IMR-90 (cell line): ENCODE results near the gene LEF1. TPM values are rescaled to one million over a fixed set of nuclear protein-coding genes. Genes with fewer than 3 reads are reported as not detected.

Experiments used
- ATAC-seq: fragments of 200-7000 bp; cut with Tn5 transposase; 2 replicates; pipeline ENCODE4 v1.9.1; 2020; ENCODE audit warnings: low read depth, mild to moderate bottlenecking, moderate library complexity
- BruUV-seq: library from RNA; stranded (reverse); fragments of 400-500 nt; replicated peaks from 2 replicates; lab custom pipeline; 2021; lab: Mats Ljungman, UMichigan
- CTCF ChIA-PET: fragments of 300-600 bp; formaldehyde crosslinking; extraction: SDS; loops from one replicate; lab custom pipeline; 2021; ENCODE audit warnings: antibody characterized with exemption; lab: Yijun Ruan, JAX
- POLR2A ChIA-PET: fragments of 300-600 bp; sonication (Branson Sonifier 250); formaldehyde crosslinking; loops from one replicate; lab custom pipeline; 2022; ENCODE audit warnings: antibody characterized with exemption; ENCODE audit not compliant: unreplicated experiment; lab: Charles Lee
- DNase-seq: peaks from one replicate; pipeline ENCODE4 v3.0.0; 2013
- H2AFZ ChIP-seq: replicated peaks from 2 replicates; pipeline ENCODE3; 2013; ENCODE audit warnings: low read length, mild to moderate bottlenecking; ENCODE audit not compliant: poor library complexity
- H2AK5ac ChIP-seq: 2 replicates; pipeline ENCODE4 v1.6.1; 2013; ENCODE audit warnings: low read depth, low read length, inconsistent platforms
- H2AK9ac ChIP-seq: replicated peaks from 2 replicates; pipeline ENCODE3; 2013; ENCODE audit warnings: mild to moderate bottlenecking, low read depth, low read length, moderate library complexity; ENCODE audit not compliant: poor library complexity
- H2BK120ac ChIP-seq: 2 replicates; pipeline ENCODE4 v1.6.1; 2013; ENCODE audit warnings: low read depth, low read length, inconsistent platforms
- H2BK15ac ChIP-seq: 3 replicates; pipeline ENCODE4 v1.6.1; 2013; ENCODE audit warnings: low read depth, low read length, inconsistent platforms
- H2BK20ac ChIP-seq: 2 replicates; pipeline ENCODE4 v1.6.1; 2013; ENCODE audit warnings: low read depth, mild to moderate bottlenecking, inconsistent platforms, low read length, moderate library complexity
- H2BK5ac ChIP-seq: 2 replicates; pipeline ENCODE4 v1.6.1; 2013; ENCODE audit warnings: mild to moderate bottlenecking, low read depth, low read length, inconsistent platforms; ENCODE audit not compliant: poor library complexity, severe bottlenecking
- H3K14ac ChIP-seq: replicated peaks from 2 replicates; pipeline ENCODE4 v1.6.1; 2013; ENCODE audit warnings: low read depth, low read length, inconsistent platforms
- H3K18ac ChIP-seq: 2 replicates; pipeline ENCODE4 v1.6.1; 2013; ENCODE audit warnings: low read depth, low read length, control low read depth
- H3K23ac ChIP-seq: 2 replicates; pipeline ENCODE4 v1.6.1; 2013; ENCODE audit warnings: low read depth, low read length, inconsistent platforms
- H3K27ac ChIP-seq: 2 replicates; pipeline ENCODE4 v1.5.1; 2013; ENCODE audit warnings: mild to moderate bottlenecking, control low read depth, low read length; ENCODE audit not compliant: insufficient read depth
- H3K27me3 ChIP-seq: 2 replicates; pipeline ENCODE4 v1.6.1; 2013; ENCODE audit warnings: low read length; ENCODE audit not compliant: control insufficient read depth, insufficient read depth
- H3K36me3 ChIP-seq: 2 replicates; pipeline ENCODE4 v1.6.1; 2013; ENCODE audit warnings: low read length, mixed read lengths; ENCODE audit not compliant: control insufficient read depth, insufficient read depth
- H3K4ac ChIP-seq: 2 replicates; pipeline ENCODE4 v1.6.1; 2013; ENCODE audit warnings: low read depth, low read length, inconsistent platforms
- H3K4me1 ChIP-seq: 2 replicates; pipeline ENCODE4 v1.6.1; 2013; ENCODE audit warnings: low read length, mixed read lengths; ENCODE audit not compliant: control insufficient read depth, insufficient read depth
- H3K4me2 ChIP-seq: 2 replicates; pipeline ENCODE4 v1.6.1; 2013; ENCODE audit warnings: low read depth, mild to moderate bottlenecking, control low read depth, low read length, moderate library complexity
- H3K4me3 ChIP-seq: 2 replicates; pipeline ENCODE4 v1.5.1; 2013; ENCODE audit warnings: low read depth, mild to moderate bottlenecking, control low read depth, low read length, moderate library complexity; ENCODE audit not compliant: insufficient read depth
- H3K56ac ChIP-seq: 2 replicates; pipeline ENCODE4 v1.6.1; 2013; ENCODE audit warnings: low read length, inconsistent platforms; ENCODE audit not compliant: insufficient read depth; ENCODE audit errors: extremely low read depth
- H3K79me1 ChIP-seq, 2 experiments: 2 replicates each; pipeline ENCODE4 v1.6.1; 2013; ENCODE audit warnings: low read length in 2 of 2, inconsistent platforms in 1 of 2, low read depth in 1 of 2
- H3K9ac ChIP-seq: 2 replicates; pipeline ENCODE4 v1.6.1; 2013; ENCODE audit warnings: low read depth, low read length, control low read depth
- H3K9me1 ChIP-seq: 2 replicates; pipeline ENCODE4 v1.6.1; 2013; ENCODE audit warnings: low read length, inconsistent platforms; ENCODE audit not compliant: insufficient read depth
- H3K9me3 ChIP-seq: 2 replicates; pipeline ENCODE4 v1.6.1; 2013; ENCODE audit warnings: low read length; ENCODE audit not compliant: control insufficient read depth, insufficient read depth
- H4K20me1 ChIP-seq: 2 replicates; pipeline ENCODE4 v1.6.1; 2013; ENCODE audit warnings: low read length, inconsistent platforms; ENCODE audit not compliant: insufficient read depth
- H4K5ac ChIP-seq: 2 replicates; pipeline ENCODE4 v1.6.1; 2013; ENCODE audit warnings: mild to moderate bottlenecking, low read depth, low read length, control low read depth
- H4K8ac ChIP-seq, 2 experiments: 2 replicates each; pipeline ENCODE4 v1.6.1; 2013; ENCODE audit warnings: low read depth in 2 of 2, low read length in 2 of 2, control low read depth in 1 of 2, inconsistent platforms in 1 of 2
- H4K91ac ChIP-seq: 2 replicates; pipeline ENCODE4 v1.6.1; 2013; ENCODE audit warnings: low read depth, low read length, inconsistent platforms; ENCODE audit not compliant: insufficient read depth
- BHLHE40 ChIP-seq: fragments of 150-350 bp; IDR thresholded peaks from 2 replicates; pipeline ENCODE4 v1.6.1; 2016; ENCODE audit warnings: mild to moderate bottlenecking, low read depth, low read length
- CEBPB ChIP-seq: IDR thresholded peaks from 2 replicates; pipeline ENCODE4 v1.6.1; 2012; ENCODE audit warnings: low read depth, low read length, improper control_type of control experiment
- FOS ChIP-seq: fragments of 150-350 bp; IDR thresholded peaks from 2 replicates; pipeline ENCODE4 v1.6.1; 2016; ENCODE audit warnings: low read depth, low read length
- MAZ ChIP-seq: IDR thresholded peaks from 2 replicates; pipeline ENCODE4 v1.6.1; 2012; ENCODE audit warnings: low read depth, mild to moderate bottlenecking, low read length, improper control_type of control experiment, moderate library complexity, borderline replicate concordance
- MXI1 ChIP-seq: IDR thresholded peaks from 2 replicates; pipeline ENCODE4 v1.6.1; 2012; ENCODE audit warnings: low read depth, mild to moderate bottlenecking, low read length, moderate library complexity, borderline replicate concordance
- NFE2L2 ChIP-seq: fragments of 150-350 bp; IDR thresholded peaks from 2 replicates; pipeline ENCODE4 v1.6.1; 2016; ENCODE audit warnings: low read depth, mild to moderate bottlenecking, low read length
- POLR2A ChIP-seq: IDR thresholded peaks from 2 replicates; pipeline ENCODE4 v1.6.1; 2012; ENCODE audit warnings: mild to moderate bottlenecking, low read depth, low read length
- RAD21 ChIP-seq: IDR thresholded peaks from 2 replicates; pipeline ENCODE4 v1.6.1; 2012; ENCODE audit warnings: low read length, improper control_type of control experiment
- RCOR1 ChIP-seq: IDR thresholded peaks from 2 replicates; pipeline ENCODE4 v1.6.1; 2012; ENCODE audit warnings: mild to moderate bottlenecking, low read length, improper control_type of control experiment; ENCODE audit not compliant: insufficient replicate concordance
- RFX5 ChIP-seq: IDR thresholded peaks from 2 replicates; pipeline ENCODE4 v1.8.0; 2012; ENCODE audit warnings: low read depth, mild to moderate bottlenecking, low read length, moderate library complexity
- SMC3 ChIP-seq: fragments of 150-350 bp; IDR thresholded peaks from 2 replicates; pipeline ENCODE4 v1.6.1; 2016; ENCODE audit warnings: low read depth, mild to moderate bottlenecking, antibody characterized with exemption, low read length, moderate library complexity
- WGBS, 2 experiments: methylation state at CpG; one replicate each; pipeline versions ENCODE4 v1.1.5 to v1.1.7; 2013; ENCODE audit warnings: missing lambda C conversion rate in 2 of 2; ENCODE audit not compliant: insufficient read length in 1 of 2; ENCODE audit errors: extremely low coverage in 2 of 2; 5-methylcytosine and 5-hydroxymethylcytosine counted together
- dilution Hi-C: fragments of 300-500 bp; cut with HindIII; formaldehyde crosslinking; loops from one replicate; pipeline ENCODE4 v1.14.3; 2018; ENCODE audit warnings: low sequenced_read_pairs; ENCODE audit not compliant: unreplicated experiment
- in situ Hi-C: fragments of 300-500 bp; cut with MboI; formaldehyde crosslinking; loops from 3 replicates; pipeline ENCODE4 v1.14.3; 2019; ENCODE audit warnings: low sequenced_read_pairs, inconsistent platforms, mixed read lengths
- intact Hi-C: fragments of 100-400 bp; cut with micrococcal nuclease; formaldehyde crosslinking; loops from 2 replicates; pipeline ENCODE4 v1.10.0; 2022
- polyA plus RNA-seq, 3 experiments: library from polyadenylated mRNA; depleted of rRNA; stranded (reverse); fragments of >200 nt; gene quantifications; 2 replicates each; pipeline ENCODE4 v1.2.3, GENCODE V29; 2012; ENCODE audit warnings: low replicate concordance in 1 of 3
- total RNA-seq: library from RNA; depleted of rRNA; stranded (reverse); fragments of >200 nt; gene quantifications from 2 replicates; pipeline ENCODE4 v1.2.3, GENCODE V29; 2012
- TF ChIP-seq, protein P1 (sequence below): fragments of 150-350 bp; IDR thresholded peaks from 2 replicates; pipeline ENCODE4 v1.6.1; 2016; ENCODE audit warnings: low read depth, mild to moderate bottlenecking, low read length, moderate library complexity, borderline replicate concordance

LEF1 gene
- total and polyA plus RNA-seq, 2 of the 4 experiments (the other 2 are of a cell fraction) = 1.7 to 1.8 TPM

DNA sequence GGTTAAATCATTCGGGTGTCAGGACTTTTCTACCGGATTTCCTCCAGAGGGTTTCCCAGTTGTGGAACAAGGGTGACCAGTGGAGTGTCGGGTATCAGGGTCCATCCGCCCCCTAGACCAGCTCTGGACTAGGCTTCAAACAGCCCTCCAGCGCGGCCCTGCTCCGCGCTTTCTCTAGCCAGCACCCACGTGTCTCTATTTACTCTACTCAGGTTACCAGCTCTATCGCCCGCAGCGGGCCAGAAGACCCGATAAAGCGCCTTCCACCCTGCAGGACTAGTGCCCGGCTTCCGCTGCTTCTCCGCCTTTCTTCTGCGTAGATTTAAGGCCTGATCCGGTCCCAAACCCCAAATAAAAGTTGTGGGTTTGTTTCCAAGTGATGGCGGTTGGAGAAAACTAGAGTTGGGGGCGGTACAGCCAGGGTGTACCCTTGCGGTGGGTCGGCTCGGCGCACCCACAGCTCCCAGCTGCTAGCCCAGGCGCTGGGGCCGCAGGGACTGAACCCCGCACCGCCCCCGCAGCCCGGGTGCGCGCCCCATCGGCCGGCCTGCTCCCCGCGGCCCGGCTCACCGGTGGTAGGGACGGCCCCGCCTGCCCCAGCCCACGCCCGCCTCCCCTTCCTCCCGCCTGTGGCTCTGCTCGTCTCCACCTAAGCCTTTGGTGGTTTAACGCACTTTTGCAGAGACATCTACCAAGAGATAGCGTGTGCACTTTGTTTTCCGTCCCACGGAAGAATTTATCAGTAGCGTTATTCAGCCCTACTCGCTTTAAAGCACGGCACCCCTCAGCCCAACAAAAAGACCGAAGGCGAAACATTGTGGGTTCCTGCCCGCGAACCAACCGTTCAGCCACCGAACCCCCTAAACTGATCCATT lies 2.1 kb downstream of the LEF1 start (continued):
- TF ChIP-seq SMC3 (no peak), RCOR1 (no peak)

DNA sequence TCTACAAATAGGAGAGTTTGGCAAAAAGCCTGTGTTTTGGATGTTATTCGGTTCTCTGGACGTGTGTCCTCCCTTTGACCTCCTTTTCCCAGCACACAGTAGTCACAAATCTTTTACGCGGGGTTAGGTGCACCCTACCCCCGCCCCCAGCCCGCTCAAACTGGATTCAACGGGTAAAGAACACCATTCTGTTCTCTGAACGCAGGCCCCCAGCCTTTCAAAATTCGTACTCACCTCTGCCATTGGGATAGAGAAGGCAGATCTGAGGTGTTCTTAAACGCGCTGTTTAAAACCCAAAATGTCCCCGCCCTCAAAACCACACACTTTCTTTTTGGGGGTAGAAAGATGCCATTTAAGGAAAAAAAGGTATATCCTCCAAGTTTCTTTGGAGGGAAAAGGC lies 2.7 kb downstream of the LEF1 start:
- Histone ChIP-seq H4K91ac (no peak overlapping the region), H3K56ac (no peak overlapping the region), H2BK120ac (no peak overlapping the region), H2BK15ac (no peak overlapping the region), H3K4me3 (no peak overlapping the region), H3K4me2 (no peak overlapping the region), H3K27me3 (peaks cover 57% of the 10 kb centered on the region), H4K5ac (no peak overlapping the region), H2BK20ac (no peak overlapping the region), H3K4me1 (peaks cover 2% of the 10 kb centered on the region; the same call in 1 of the 2 replicates), H2BK5ac (no peak overlapping the region), H3K4ac (no peak overlapping the region), H3K18ac (no peak overlapping the region), H2AK5ac (no peak overlapping the region), H3K9me3 (no peaks in the 10 kb centered on the region), H2AFZ (no peak overlapping the region), H3K79me1 (no peaks in the 10 kb centered on the region), H3K14ac (no peak overlapping the region), H4K20me1 (no peaks in the 10 kb centered on the region), H3K27ac (no peak overlapping the region), H3K23ac (no peak overlapping the region), H4K8ac (no peak overlapping the region), H3K9ac (no peak overlapping the region), H2AK9ac (no peak overlapping the region), H3K36me3 (no peaks in the 10 kb centered on the region), H3K9me1 (no peaks in the 10 kb centered on the region)
- DNase-seq (no peak), ATAC-seq (no peak)
- in situ Hi-C loops (no loop called here), dilution Hi-C loops (no loop called here), intact Hi-C loops (loop anchor here (5.0 to 10.0 kb wide), 3 partner anchors 329 to 406 kb away; no protein-coding TSS in a partner anchor)
- CTCF ChIA-PET = no interaction called here
- BruUV-seq = no TSS peak
- POLR2A ChIA-PET = no interaction called here
- TF ChIP-seq MAZ = no peak
- TF ChIP-seq NFE2L2 = no peak
- no peak for TF ChIP-seq BHLHE40
- no peak for TF ChIP-seq MXI1
- no peak for TF ChIP-seq POLR2A
- TF ChIP-seq RFX5 = no peak
- no peak for TF ChIP-seq RAD21
- TF ChIP-seq FOS = no peak
- TF ChIP-seq, protein P1, sequence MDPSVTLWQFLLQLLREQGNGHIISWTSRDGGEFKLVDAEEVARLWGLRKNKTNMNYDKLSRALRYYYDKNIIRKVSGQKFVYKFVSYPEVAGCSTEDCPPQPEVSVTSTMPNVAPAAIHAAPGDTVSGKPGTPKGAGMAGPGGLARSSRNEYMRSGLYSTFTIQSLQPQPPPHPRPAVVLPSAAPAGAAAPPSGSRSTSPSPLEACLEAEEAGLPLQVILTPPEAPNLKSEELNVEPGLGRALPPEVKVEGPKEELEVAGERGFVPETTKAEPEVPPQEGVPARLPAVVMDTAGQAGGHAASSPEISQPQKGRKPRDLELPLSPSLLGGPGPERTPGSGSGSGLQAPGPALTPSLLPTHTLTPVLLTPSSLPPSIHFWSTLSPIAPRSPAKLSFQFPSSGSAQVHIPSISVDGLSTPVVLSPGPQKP = no peak
- no peak for TF ChIP-seq RCOR1
- TF ChIP-seq CEBPB = no peak
- WGBS, 2 experiments = no CpG with 5 or more reads among the region's 12 CpGs
